GM12891 (cell line): Measurements from ENCODE around the gene SLITRK1.

ENCODE experiments used
- POLR2A ChIP-seq: IDR thresholded peaks from 2 replicates; pipeline ENCODE4 v1.6.1; 2011; ENCODE audit warnings: low read depth, low read length, control low read depth
- POLR2AphosphoS5 ChIP-seq: IDR thresholded peaks from 2 replicates; pipeline ENCODE4 v1.6.1; 2011; ENCODE audit warnings: low read depth, low read length, control low read depth
- SPI1 ChIP-seq: IDR thresholded peaks from 2 replicates; pipeline ENCODE4 v1.6.1; 2011; ENCODE audit warnings: low read depth, low read length, control low read depth
- TAF1 ChIP-seq: IDR thresholded peaks from 2 replicates; pipeline ENCODE4 v1.6.1; 2011; ENCODE audit warnings: low read depth, low read length, control low read depth

GRCh38 chr13:83867708-83868107, 14.6 kb downstream of the SLITRK1 start:
- TF ChIP-seq TAF1 (no peak), SPI1 (no peak), POLR2A (no peak), POLR2AphosphoS5 (no peak)
